Superior temporal gyrus (tissue), 1 donor: ENCODE results near the gene CYP2A13.
"Not testable (repeated sequence)": the region's sequence is repeated elsewhere in the genome, so short reads cannot be mapped to it uniquely, and the experiment has no call there.

ENCODE experiments used
- DNase-seq: peaks from one replicate; pipeline ENCODE4 v3.0.0-alpha.2; 2016; ENCODE audit errors: extremely low spot score

The CYP2A13 gene

DNA sequence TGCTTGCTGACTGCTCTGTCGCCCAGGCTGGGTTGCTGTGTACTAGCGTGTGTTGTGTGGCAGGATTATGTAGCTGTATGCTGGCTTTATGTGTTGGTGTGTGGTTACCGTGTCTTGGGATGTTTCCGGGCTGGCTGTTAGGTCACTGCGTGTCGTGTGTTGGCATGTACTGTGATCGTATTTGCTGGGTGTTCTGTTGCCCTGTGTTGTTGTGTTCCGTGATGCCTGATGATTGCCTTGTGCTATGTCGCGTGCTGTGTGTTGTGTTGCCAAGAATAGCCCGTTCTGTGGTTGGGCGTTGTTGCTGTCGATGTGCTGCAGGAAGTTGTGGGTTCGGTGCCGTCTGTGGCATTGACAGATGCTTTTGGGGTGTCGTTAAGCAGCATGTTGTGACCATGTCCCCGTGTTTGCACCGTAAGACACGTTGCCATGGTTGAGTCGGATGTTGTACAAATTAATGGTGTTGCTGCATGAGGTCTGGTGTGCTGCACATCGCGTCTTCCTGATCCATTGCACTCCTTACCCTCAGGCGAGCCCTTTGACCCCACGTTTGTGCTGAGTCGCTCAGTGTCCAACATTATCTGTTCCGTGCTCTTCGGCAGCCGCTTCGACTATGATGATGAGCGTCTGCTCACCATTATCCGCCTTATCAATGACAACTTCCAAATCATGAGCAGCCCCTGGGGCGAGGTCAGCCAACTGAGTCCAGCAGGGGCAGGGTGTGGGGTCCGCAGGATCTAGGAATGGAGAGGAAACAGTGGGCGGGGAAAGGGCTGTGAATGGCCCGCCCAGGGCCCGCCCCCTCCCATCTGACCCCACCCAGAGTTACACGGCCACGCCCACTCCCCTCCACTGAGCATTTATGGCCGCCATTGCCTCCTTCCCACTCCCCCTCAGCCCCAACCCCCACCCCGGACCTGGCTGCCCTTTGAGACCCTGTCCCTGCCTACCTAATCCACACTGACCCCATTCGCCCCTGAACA lies 33.0 kb downstream of the CYP2A13 start:
- DNase-seq, result not testable (repeated sequence)

DNA sequence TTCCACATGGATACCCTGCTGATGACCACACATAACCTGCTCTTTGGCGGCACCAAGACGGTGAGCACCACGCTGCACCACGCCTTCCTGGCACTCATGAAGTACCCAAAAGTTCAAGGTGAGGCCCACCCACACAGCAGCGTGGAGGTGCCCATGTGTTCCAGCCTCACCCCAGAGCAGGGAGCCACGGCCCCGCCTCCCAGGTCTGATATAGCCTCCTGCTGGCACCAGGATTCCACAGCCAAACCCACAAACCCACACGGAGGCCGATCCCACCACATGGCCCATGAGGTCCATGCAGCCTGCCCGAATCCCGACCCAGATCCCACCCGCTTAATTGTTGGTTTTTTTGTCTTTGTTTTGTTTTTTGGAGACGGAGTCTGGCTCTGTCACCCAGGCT lies 34.6 kb downstream of the CYP2A13 start:
- not testable (repeated sequence) for DNase-seq

DNA sequence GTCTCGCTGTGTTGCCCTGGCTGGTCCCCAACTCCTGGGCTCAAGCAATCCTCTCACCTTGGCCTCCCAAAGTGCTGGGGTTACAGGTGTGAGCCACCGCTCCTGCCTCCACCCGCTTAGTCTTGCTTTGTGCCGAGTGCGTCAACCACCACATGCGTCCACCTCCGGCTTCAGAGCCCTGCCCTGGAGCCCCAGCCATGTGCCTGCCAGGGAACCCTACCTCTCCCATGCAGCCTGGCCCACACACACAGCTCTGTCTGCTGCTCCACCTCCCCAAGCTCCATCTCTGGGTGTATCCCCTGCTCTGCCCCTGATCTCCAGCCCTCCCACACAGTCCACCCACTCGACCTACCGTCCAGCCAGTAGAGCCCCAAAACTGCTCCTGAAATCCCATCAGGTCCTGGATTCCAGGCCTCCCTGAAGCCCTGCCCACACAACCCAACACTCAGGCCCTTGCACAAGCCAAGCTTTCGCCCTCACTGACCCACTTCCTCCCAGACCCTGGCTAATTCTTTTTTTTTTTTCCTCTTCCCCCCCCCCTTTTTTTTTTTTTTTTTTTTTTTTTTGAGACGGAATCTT lies 35.6 kb downstream of the CYP2A13 start:
- no peak for DNase-seq

DNA sequence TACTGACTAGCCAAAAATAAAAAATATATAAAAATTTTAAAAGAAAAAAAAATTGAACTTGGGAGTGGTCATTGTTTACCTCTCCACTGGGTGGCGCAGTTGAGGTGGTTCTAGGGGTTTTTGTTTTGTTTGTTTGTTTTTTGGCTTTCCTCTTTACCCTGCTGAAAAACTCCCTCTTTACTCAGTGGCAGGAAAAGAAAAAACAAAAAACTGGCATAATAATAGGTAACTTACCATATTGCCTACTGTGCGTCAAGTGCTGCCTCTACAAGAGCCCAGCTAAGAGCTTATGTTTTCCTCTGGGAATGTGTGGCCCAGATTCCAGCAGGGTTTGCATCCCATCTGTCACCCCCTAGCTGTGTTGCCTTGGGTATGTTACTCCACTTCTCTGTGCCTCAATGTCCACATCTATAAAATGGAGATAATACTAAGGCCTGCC lies 38.5 kb downstream of the CYP2A13 start:
- peak; percentile 7 for DNase-seq

DNA sequence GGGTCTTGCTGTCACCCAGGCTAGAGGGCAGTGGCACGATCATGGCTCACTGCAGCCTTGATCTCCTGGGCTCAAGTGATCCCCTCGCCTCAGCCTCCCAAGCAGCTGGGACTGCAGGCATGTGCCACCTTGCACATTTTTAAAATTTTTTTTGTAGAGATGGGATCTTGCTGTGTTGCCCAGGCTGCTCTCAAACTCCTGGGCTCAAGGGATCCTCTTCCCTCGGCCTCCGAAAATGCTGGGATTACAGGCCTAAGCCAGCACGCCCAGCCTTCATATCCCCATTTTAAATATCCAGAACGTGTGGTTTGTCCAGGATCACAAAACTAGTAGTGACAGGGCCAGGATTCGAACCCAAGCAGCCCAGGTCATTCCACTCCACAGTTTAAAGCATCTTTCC lies 39.1 kb downstream of the CYP2A13 start:
- DNase-seq, result not testable (repeated sequence)

DNA sequence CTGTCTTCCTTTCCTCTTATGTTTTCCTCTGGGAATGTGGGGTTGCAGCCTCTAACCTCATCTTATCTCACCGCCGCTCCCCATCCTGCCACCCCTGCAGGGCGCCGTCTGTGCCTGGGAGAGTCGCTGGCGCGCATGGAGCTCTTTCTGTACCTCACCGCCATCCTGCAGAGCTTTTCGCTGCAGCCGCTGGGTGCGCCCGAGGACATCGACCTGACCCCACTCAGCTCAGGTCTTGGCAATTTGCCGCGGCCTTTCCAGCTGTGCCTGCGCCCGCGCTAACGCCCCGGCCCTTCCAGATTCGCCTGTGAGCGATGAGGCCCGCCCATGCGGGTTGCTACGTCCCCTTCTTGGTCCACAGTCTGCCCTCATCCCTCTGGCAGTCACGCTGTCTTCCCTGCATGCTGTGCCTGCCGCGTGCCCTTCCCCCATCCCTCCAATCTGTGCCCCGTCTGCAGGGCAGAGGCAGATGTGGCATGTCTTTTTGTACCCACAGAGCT lies 39.6 kb downstream of the CYP2A13 start:
- DNase-seq, result peak; percentile 7

- DNase-seq, result no peak
These were observed 40.4 kb downstream of the CYP2A13 start for GRCh38 chr19:41128692-41129091.

- no peak for DNase-seq
These were observed 42.9 kb downstream of the CYP2A13 start for GRCh38 chr19:41131186-41131585.

DNA sequence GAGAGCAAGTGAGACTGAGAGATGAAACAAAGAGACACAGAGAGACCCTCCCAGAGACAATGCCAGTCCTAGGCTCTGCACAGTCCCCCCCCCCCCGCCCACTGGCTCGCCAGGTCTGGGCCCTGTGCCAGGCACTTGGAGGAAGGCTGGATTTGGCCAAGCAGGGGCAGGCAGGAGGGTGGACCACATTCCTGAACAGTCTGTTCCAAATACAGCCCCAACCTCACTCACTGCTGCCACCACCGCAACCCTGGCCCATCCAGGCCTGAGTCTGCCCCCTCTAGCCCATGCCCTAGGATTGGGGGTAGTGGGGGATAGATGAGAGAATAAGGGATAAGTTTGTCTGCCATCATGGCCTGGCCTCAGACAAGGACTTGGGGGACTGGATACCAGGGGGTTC lies 45.0 kb downstream of the CYP2A13 start:
- DNase-seq, result no peak

- no peak for DNase-seq
These were observed 46.4 kb downstream of the CYP2A13 start for GRCh38 chr19:41134616-41135015.

DNA sequence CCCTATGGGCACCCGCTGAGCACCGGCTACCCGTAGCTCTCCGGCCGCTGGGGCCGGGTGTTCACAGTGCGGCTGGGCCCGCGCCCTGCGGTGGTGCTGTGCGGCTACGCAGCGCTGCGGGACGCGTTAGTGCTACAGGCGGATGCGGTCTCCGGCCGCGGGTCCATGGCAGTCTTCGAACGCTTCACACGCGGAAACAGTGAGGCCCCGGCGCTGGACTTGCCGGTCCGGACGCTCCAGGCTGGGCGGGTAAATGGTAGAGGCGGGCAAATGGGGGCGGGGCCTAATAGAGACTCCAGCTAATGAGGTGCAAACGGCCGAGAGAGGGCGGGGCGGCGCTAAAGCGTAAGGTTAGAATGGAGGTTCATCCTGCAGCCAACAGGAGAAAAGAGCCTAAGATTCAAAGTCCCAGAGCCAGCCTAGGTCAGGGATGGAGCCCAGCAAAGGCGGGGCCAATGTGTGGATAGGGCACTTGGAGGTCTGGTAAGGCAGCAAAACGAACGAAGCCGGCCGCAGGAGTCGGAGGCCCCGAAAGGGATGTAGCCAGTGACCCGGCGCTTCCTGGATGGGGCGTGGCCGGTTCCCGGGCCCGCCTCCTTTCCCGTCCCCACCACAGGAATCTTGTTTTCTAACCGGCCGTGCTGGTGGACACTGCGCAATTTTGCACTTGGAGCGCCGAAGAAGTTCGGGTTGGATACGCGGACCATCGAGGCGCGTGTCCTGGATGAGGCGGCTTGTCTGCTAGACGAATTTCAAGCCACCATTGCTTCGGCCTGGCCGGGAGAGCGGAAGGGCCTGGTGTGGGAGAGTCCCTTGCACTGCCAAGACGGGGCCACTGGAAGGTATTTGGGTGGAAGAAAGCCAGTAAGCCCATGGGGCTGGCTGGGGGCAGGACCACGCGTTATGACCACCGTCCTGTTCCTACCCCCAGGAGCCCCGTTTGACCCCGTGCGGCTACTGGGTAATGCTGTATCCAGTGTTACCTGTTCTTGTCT lies 47.4 kb downstream of the CYP2A13 start:
- DNase-seq, result peak; percentile 42

DNA sequence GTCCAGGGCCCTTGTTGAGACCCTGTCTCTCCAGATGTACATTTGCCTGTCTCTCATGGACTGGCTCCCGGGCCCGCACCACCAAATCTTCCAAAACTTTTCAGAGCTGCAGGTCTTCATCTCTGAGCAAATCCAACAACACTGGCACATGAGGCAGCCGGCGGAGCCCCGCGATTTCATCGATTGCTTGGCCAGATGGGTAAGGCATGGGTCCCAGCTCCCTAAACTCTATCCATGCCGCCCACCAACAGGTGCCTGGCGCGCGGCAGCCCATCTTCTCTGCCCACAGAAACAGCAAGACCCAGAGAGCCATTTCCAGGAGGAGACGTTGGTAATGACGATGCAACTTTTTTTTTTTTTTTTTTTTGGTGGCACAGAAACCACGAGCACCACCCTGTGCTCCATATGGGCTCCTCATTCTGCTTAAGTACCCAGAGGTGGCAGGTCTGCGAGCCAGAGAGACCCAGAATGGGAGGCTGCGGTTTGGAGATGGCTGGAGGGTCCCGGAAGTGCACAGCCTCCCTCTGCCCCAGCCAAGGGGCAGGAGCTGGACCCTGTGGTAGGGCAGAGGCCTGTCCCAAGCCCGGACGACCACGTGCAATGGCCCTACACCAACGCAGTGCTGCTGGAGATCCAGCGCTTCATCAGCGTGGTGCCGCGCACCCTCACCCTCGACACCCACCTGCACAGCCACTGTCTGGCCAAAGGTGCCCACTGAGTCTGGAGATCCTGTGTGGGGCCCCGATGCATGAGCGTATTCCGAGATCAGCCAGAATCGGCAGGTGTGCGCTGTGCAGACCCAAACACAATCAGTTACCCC lies 48.6 kb downstream of the CYP2A13 start:
- no peak for DNase-seq

DNA sequence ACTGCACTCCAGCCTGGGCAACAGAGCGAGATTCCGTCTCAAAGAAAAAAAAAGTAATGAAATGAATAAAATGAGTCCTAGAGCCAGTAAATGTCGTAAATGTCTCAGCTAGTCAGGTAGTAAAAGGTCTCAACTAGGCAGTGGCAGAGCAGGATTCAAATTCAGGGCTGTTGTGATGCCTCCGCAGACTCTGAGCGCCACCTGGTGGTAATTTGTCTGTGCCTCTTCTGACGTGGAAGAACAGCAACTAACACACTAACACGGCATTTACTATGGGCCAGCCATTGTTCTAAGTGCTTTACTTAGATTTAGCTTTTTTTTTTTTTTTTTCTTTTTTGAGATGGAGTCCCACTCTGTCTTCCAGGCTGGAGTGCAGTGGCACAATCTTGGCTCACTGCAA lies 56.2 kb downstream of the CYP2A13 start:
- DNase-seq, result peak; percentile 74
